Neural cell (in vitro differentiated cells): ENCODE data around the gene ACSS3. TPM values are rescaled to one million over a fixed set of nuclear protein-coding genes. Genes with fewer than 3 reads are reported as not detected.
A peak's percentile ranks its signal among the peaks of the same experiment; 100 is the strongest.

ENCODE experiments used
- H2AFZ ChIP-seq: fragments of 200-600, 300-800 bp; sonication (generic), shearing (Covaris generic); 2 replicates; pipeline ENCODE4 v1.6.0; 2014; ENCODE audit warnings: low read depth, mild to moderate bottlenecking, antibody characterized with exemption, low read length, moderate library complexity
- H3F3A ChIP-seq: fragments of 200-600 bp; shearing (Covaris generic); 2 replicates; pipeline ENCODE4 v1.6.1; 2016; ENCODE audit warnings: mild to moderate bottlenecking, moderate library complexity, mixed read lengths, antibody characterized with exemption, low read length; ENCODE audit not compliant: insufficient read depth, poor library complexity, severe bottlenecking
- H3K27ac ChIP-seq: fragments of 200-600, 300-800 bp; sonication (generic), shearing (Covaris generic); 2 replicates; pipeline ENCODE4 v1.5.1; 2014; ENCODE audit warnings: mild to moderate bottlenecking, low read length, moderate library complexity
- H3K27me3 ChIP-seq: fragments of 300-800, 200-600 bp; sonication (generic), shearing (Covaris generic); 2 replicates; pipeline ENCODE4 v1.6.0; 2014; ENCODE audit warnings: mild to moderate bottlenecking, low read depth, low read length, moderate library complexity; ENCODE audit not compliant: insufficient read depth
- H3K36me3 ChIP-seq: fragments of 300-800, 200-600 bp; sonication (generic), shearing (Covaris generic); 2 replicates; pipeline ENCODE4 v1.5.1; 2014; ENCODE audit warnings: mild to moderate bottlenecking, antibody characterized with exemption, low read length, moderate library complexity; ENCODE audit not compliant: insufficient read depth
- H3K4me2 ChIP-seq: fragments of 300-800, 200-600 bp; sonication (generic), shearing (Covaris generic); 2 replicates; pipeline ENCODE4 v1.6.0; 2014; ENCODE audit warnings: mild to moderate bottlenecking, low read length
- H3K4me3 ChIP-seq: fragments of 300-800, 200-600 bp; sonication (generic), shearing (Covaris generic); 2 replicates; pipeline ENCODE4 v1.5.1; 2014; ENCODE audit warnings: mild to moderate bottlenecking, low read length, moderate library complexity
- H3K79me2 ChIP-seq: fragments of 200-600 bp; shearing (Covaris generic); replicated peaks from 2 replicates; pipeline ENCODE4 v1.6.0; 2014; ENCODE audit warnings: mild to moderate bottlenecking, low read length, moderate library complexity; ENCODE audit not compliant: insufficient read depth
- H3K9ac ChIP-seq: fragments of 300-800, 200-600 bp; sonication (generic), shearing (Covaris generic); 2 replicates; pipeline ENCODE4 v1.6.1; 2016; ENCODE audit warnings: mild to moderate bottlenecking, low read length, mixed read lengths
- H3K9me2 ChIP-seq: fragments of 200-600 bp; shearing (Covaris generic); 2 replicates; pipeline ENCODE4 v1.6.1; 2016; ENCODE audit warnings: mild to moderate bottlenecking, low read length, mixed read lengths; ENCODE audit not compliant: insufficient read depth
- H3K9me3 ChIP-seq: fragments of 200-600, 300-800 bp; sonication (generic), shearing (Covaris generic); 2 replicates; pipeline ENCODE4 v1.6.1; 2016; ENCODE audit warnings: mild to moderate bottlenecking, mixed run types, low read length, moderate library complexity, mixed read lengths
- H4K20me1 ChIP-seq: fragments of 200-600 bp; shearing (Covaris generic); 2 replicates; pipeline ENCODE4 v1.6.1; 2016; ENCODE audit warnings: mild to moderate bottlenecking, mixed run types; ENCODE audit not compliant: insufficient read depth
- EP300 ChIP-seq: fragments of 450-650 bp; conservative IDR thresholded peaks from 2 replicates; pipeline ENCODE4 v1.6.1; 2014; ENCODE audit warnings: antibody characterized with exemption, mild to moderate bottlenecking, moderate library complexity; ENCODE audit not compliant: poor library complexity, severe bottlenecking
- MXI1 ChIP-seq: fragments of 450-650 bp; conservative IDR thresholded peaks from 2 replicates; pipeline ENCODE4 v1.6.1; 2014; ENCODE audit warnings: antibody characterized with exemption, mild to moderate bottlenecking; ENCODE audit not compliant: poor library complexity, severe bottlenecking
- POLR2AphosphoS5 ChIP-seq: IDR thresholded peaks from 2 replicates; pipeline ENCODE4 v1.6.1; 2012
- SMC3 ChIP-seq: fragments of 450-650 bp; conservative IDR thresholded peaks from 2 replicates; pipeline ENCODE4 v1.6.1; 2014; ENCODE audit warnings: antibody characterized with exemption, mild to moderate bottlenecking, moderate library complexity; ENCODE audit not compliant: poor library complexity
- TAF1 ChIP-seq: IDR thresholded peaks from 2 replicates; pipeline ENCODE4 v1.6.1; 2012; ENCODE audit warnings: low read depth
- polyA plus RNA-seq: library from polyadenylated mRNA; depleted of rRNA; stranded (reverse); fragments of >200 nt; gene quantifications from 2 replicates; pipeline ENCODE4 v1.2.3, GENCODE V29; 2014
- TF ChIP-seq, protein P1 (sequence below): IDR thresholded peaks from 2 replicates; pipeline ENCODE4 v1.6.1; 2012; ENCODE audit warnings: borderline replicate concordance
- TF ChIP-seq, protein P2 (sequence below): fragments of 450-650 bp; IDR thresholded peaks from 2 replicates; pipeline ENCODE4 v1.5.1; 2014; ENCODE audit warnings: antibody characterized with exemption, mild to moderate bottlenecking, moderate library complexity; ENCODE audit not compliant: poor library complexity, severe bottlenecking

ACSS3 gene
- polyA plus RNA-seq, 1 donor from 2014 or later, result 0.31 TPM

DNA sequence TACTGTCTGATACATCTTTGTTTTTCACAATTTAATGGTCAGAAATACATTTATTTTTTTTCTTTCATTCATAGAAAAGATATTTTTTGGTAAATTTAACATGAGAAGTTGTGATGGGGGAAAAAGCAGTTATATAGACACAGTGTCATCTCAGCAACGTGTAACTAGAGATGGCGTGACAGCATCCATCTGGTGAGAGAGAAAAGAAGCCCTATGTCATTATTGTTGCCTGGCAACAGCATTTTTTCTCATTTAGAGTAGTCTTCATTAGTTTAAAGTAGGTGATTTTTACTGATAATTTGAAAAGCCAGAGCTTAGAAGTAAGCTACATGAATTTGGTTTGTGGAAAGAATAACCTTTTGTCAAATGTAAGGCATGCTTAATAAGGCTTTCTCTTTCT lies 128.6 kb downstream of the ACSS3 start:
- H3K27me3 ChIP-seq, result no peaks in the 10 kb centered on the region
- TF ChIP-seq, protein P1, sequence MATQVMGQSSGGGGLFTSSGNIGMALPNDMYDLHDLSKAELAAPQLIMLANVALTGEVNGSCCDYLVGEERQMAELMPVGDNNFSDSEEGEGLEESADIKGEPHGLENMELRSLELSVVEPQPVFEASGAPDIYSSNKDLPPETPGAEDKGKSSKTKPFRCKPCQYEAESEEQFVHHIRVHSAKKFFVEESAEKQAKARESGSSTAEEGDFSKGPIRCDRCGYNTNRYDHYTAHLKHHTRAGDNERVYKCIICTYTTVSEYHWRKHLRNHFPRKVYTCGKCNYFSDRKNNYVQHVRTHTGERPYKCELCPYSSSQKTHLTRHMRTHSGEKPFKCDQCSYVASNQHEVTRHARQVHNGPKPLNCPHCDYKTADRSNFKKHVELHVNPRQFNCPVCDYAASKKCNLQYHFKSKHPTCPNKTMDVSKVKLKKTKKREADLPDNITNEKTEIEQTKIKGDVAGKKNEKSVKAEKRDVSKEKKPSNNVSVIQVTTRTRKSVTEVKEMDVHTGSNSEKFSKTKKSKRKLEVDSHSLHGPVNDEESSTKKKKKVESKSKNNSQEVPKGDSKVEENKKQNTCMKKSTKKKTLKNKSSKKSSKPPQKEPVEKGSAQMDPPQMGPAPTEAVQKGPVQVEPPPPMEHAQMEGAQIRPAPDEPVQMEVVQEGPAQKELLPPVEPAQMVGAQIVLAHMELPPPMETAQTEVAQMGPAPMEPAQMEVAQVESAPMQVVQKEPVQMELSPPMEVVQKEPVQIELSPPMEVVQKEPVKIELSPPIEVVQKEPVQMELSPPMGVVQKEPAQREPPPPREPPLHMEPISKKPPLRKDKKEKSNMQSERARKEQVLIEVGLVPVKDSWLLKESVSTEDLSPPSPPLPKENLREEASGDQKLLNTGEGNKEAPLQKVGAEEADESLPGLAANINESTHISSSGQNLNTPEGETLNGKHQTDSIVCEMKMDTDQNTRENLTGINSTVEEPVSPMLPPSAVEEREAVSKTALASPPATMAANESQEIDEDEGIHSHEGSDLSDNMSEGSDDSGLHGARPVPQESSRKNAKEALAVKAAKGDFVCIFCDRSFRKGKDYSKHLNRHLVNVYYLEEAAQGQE, result peak; percentile 37
- no peak for TF ChIP-seq SMC3
- TF ChIP-seq, protein P2, sequence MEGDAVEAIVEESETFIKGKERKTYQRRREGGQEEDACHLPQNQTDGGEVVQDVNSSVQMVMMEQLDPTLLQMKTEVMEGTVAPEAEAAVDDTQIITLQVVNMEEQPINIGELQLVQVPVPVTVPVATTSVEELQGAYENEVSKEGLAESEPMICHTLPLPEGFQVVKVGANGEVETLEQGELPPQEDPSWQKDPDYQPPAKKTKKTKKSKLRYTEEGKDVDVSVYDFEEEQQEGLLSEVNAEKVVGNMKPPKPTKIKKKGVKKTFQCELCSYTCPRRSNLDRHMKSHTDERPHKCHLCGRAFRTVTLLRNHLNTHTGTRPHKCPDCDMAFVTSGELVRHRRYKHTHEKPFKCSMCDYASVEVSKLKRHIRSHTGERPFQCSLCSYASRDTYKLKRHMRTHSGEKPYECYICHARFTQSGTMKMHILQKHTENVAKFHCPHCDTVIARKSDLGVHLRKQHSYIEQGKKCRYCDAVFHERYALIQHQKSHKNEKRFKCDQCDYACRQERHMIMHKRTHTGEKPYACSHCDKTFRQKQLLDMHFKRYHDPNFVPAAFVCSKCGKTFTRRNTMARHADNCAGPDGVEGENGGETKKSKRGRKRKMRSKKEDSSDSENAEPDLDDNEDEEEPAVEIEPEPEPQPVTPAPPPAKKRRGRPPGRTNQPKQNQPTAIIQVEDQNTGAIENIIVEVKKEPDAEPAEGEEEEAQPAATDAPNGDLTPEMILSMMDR, result no peak
- no peak for TF ChIP-seq MXI1
- TF ChIP-seq TAF1, result no peak
- TF ChIP-seq EP300, result peak; percentile 81
- TF ChIP-seq POLR2AphosphoS5, result peak; percentile 43
- H3K79me2 ChIP-seq, result no peaks in the 10 kb centered on the region
- no peaks in the 10 kb centered on the region for H3K9me2 ChIP-seq
- H3K9me3 ChIP-seq, result no peaks in the 10 kb centered on the region
- H3K9ac ChIP-seq, result peak overlapping the region; percentile 32
- peak overlapping the region; percentile 70 for H3K27ac ChIP-seq
- H3K4me2 ChIP-seq, result peak overlapping the region; percentile 18
- peak overlapping the region; percentile 2 for H3K4me3 ChIP-seq
- H2AFZ ChIP-seq, result no peak overlapping the region
- no peaks in the 10 kb centered on the region for H3K36me3 ChIP-seq
- H3F3A ChIP-seq, result peaks cover 3% of the 10 kb centered on the region
- no peaks in the 10 kb centered on the region for H4K20me1 ChIP-seq

- Histone ChIP-seq H3K79me2 (no peaks in the 10 kb centered on the region), H2AFZ (no peak overlapping the region), H3K4me2 (no peak overlapping the region), H3K9ac (no peak overlapping the region), H4K20me1 (no peaks in the 10 kb centered on the region), H3K4me3 (no peak overlapping the region), H3K9me2 (no peaks in the 10 kb centered on the region), H3K27ac (peak overlapping the region; percentile 70), H3F3A (peaks cover 3% of the 10 kb centered on the region), H3K9me3 (no peaks in the 10 kb centered on the region), H3K36me3 (no peaks in the 10 kb centered on the region), H3K27me3 (no peaks in the 10 kb centered on the region)
- TF ChIP-seq TAF1 (no peak), POLR2AphosphoS5 (no peak)
- TF ChIP-seq, protein P2, result no peak
- TF ChIP-seq, protein P1, result no peak
Measured at GRCh38 chr12:81207173-81207572, 129.3 kb downstream of the ACSS3 start.
